ENCODE data around the gene ATF6B.
A peak's percentile ranks its signal among the peaks of the same experiment; 100 is the strongest.
"Not testable (repeated sequence)": the region's sequence is repeated elsewhere in the genome, so short reads cannot be mapped to it uniquely, and the experiment has no call there.

ATF6B gene

DNA sequence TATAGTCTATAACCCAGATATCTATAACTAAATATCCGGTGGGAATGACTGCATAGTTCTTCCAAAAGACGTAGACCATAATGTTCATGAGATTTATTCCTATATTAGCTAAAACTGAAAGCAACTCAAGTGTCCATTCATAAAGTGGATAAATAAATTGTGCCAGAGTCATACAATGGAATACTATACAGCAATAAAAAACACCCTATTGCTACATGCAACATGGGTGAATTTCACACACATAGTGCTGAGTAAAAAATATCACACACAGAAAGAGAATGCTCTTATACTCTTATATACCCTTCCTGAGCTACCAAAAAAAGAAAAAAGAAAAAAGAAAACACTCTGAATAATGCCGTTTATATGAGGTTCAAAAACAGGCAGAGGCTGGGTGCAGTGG is 25.8 kb downstream of the ATF6B start:
- no peak for DNase-seq

DNA sequence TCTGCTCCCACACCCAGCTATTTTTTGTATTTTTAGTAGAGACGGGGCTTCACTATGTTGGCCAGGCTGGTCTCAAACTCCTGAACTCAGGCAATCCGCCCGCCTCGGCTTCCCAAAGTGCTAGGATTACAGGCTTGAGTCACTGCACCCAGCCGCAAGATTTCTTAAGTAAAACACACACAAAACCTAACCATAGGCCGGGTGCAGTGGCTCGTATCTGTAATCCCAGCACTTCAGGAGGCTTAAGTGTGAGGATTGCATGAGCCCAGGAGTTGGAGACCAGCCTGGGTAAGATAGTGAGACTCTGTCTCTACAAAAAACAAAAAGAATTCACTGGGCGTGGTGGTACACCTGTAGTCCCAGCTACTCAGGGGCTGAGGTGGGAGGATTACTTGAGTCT is 27.8 kb downstream of the ATF6B start:
- not testable (repeated sequence) for DNase-seq

GRCh38 chr6:32097364-32097763 is 30.7 kb downstream of the ATF6B start:
- no peak for DNase-seq

GRCh38 chr6:32096394-32097258 is 31.4 kb downstream of the ATF6B start:
- peak; percentile 62 for DNase-seq

GRCh38 chr6:32096087-32096393 is 32.0 kb downstream of the ATF6B start:
- DNase-seq, result no peak

GRCh38 chr6:32095338-32096086 is 32.5 kb downstream of the ATF6B start:
- DNase-seq, result peak; percentile 51

DNA sequence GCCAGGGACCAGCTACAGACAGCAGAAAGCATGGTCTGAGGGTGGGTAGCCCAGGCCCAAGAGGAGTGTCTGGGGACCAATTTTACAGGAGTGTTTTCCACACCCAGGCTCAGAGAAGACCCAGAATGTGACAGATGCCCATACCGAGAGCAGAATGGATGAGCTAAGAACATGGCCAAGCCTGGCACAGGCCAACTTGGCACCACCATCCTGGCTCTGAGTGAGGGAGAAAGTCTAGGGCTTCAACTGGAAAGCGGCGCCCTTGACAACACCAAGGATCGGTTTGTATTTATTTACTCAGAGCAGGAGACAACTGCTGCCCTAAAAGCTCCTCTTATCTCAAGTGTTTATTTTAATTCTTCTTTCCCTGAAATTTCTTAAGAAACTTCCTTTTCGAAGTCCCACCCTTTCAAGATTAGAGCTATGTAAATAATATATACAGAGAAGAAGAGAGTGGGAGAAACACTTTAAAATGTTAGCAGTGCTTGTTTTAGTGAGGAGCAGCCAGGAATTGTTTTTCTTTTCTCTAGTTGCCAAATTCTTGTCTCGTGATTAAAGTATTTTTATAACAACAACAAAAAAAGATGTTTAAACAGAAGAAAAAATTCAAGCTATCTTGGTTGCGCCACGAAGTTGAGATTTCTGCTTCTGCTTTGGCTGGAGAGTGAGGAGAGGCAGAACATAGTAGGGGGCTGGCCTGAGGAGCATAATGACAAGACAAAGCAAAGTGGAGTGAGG is 35.1 kb downstream of the ATF6B start:
- DNase-seq, result peak; percentile 49

- no peak for DNase-seq
Measured at GRCh38 chr6:32089082-32089828, 38.8 kb downstream of the ATF6B start.

GRCh38 chr6:32088487-32089049 is 39.5 kb downstream of the ATF6B start:
- DNase-seq, result no peak

DNA sequence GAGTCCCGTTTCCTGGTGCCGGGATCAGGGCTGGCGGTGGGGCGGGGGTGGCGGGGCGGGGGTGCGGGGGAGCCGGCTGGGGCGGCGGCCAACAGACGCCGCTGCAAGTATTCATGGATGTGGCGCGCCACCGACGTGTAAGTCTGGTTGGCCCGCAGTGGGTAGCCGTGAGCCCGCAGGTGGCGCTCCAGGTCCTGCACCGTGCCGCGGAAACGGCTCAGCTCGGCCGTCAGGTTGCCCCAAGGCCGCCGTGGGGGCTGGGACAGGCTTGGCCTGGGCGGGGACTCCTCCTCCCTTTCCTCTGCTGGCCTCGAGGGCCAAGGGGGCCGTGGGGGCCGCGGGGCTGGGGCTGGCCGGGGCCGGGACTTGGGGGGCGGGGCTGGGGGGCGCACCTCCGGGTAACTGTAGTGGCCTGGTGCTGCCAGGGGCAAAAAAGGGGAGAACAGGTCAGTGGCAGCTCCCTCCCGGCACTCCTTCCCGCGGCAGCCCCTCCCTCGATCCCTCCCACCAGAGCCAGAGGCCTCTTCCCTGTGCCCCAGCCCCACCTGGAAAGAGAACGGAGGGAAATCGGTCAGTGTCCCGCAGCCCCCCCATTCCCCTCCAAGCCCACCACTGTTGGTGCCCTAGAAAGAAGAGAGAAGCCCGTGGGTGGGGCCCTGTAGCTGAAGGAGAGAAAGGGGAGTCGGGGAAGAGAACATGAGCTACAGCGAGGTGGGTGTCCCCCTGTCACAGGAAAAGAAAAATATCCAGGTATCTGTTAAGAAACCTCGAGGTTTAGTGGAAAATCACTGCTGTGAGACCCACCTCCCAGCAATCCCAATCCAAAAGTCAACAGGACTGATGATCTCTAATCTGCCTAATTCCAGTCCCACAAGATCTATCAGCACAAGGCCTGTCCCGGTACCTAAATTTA is 40.2 kb downstream of the ATF6B start:
- DNase-seq, result peak; percentile 93

- DNase-seq, result no peak
Measured at GRCh38 chr6:32086661-32087573, 41.1 kb downstream of the ATF6B start.

GRCh38 chr6:32085759-32086459 is 42.1 kb downstream of the ATF6B start:
- no peak for DNase-seq

DNA sequence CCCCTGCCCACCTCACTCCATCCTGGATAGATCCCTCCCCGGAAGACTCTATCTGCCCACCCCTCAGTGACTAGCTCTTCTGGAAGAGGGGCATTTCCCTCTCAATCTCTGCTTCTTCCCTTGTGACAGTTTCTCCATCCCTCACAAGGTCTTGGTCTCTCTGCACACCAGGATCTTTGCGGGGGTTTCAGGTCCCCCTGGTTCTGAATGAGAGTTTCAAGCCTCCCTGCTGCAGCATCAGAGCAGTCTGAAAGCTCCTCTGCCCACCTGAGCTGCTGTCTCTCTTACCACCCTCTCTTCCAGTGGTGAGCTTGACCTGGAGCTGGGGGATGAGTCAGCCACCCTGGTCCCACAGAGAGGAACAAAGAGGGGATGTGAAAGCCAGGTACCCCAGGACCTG is 43.3 kb downstream of the ATF6B start:
- no peak for DNase-seq

- DNase-seq, result no peak
Measured at GRCh38 chr6:32083812-32084768, 44.0 kb downstream of the ATF6B start.

DNA sequence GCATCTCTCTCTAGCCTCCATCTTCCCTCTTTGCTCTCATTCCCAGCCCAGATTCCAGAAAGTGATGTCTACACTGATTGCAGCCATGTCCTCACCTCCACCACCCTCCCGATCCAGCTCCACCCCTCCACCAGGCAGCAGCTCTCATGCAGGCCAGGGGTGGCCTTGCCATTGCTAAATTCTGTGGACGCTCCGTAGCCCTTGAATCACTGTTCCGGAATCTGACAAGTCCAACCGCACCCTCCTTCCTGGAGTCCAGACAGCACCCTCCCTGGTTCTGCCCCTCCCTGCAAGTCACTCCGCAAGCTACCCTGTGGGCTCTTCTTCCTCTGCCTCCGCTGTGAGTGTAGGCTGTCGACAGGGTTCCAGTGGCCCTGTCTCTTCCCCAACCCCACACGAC is 45.1 kb downstream of the ATF6B start:
- no peak for DNase-seq

DNA sequence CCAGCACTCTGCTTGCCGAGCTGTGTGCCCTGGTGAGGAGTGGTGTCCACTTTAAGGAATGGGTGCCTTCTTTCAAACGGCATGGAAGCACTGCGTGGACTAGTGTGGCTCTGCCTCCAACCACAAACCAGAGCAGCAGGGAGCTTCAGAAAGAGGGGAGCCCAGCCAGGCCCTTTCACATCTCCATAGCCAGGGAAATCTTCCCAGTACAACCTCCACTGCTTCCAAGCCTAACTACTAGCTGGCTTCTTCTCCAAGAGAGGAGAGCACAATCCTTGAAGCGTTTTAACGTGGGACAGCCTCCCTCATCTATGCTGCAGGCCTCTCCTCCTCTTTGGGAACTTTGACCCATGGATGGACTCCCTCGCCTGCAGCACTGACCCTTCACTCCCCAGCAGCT is 45.6 kb downstream of the ATF6B start:
- no peak for DNase-seq

- no peak for DNase-seq
Measured at GRCh38 chr6:32081168-32081990, 46.7 kb downstream of the ATF6B start.
